BLaER1 treated with 17β-estradiol and CSF1 and Interleukin-3, amounts not matched to agents 10 nM and 100 nM (cell line): ENCODE data around the gene ELF3.

Experiments
- H3K27ac ChIP-seq, 11 experiments: shearing (Covaris generic); formaldehyde crosslinking; 2 replicates each; pipeline ENCODE4 v1.8.1; 2022
- H3K27me3 ChIP-seq, 11 experiments: shearing (Covaris generic); formaldehyde crosslinking; 2 replicates each; pipeline ENCODE4 v1.8.1; 2022
- H3K36me3 ChIP-seq, 11 experiments: shearing (Covaris generic); formaldehyde crosslinking; 2 replicates each; pipeline ENCODE4 v1.8.1; 2022
- H3K4me1 ChIP-seq, 10 experiments: shearing (Covaris generic); formaldehyde crosslinking; 2 replicates each; pipeline ENCODE4 v1.8.1; 2022
- H3K4me2 ChIP-seq, 11 experiments: shearing (Covaris generic); formaldehyde crosslinking; 2 replicates each; pipeline ENCODE4 v1.8.1; 2022
- H3K4me3 ChIP-seq, 10 experiments: shearing (Covaris generic); formaldehyde crosslinking; 2 replicates each; pipeline ENCODE4 v1.8.1; 2022
- H3K9ac ChIP-seq, 11 experiments: shearing (Covaris generic); formaldehyde crosslinking; 2 replicates each; pipeline ENCODE4 v1.8.1; 2022
- H3K9me3 ChIP-seq, 11 experiments: shearing (Covaris generic); formaldehyde crosslinking; replicated peaks in 1 of 11; 2 replicates each; pipeline ENCODE4 v1.8.1; 2022
- H4K20me1 ChIP-seq, 11 experiments: shearing (Covaris generic); formaldehyde crosslinking; 2 replicates each; pipeline ENCODE4 v1.8.1; 2022
- Cebpa-rat ChIP-seq, 11 experiments: shearing (Covaris generic); IDR thresholded peaks; 2 replicates each; pipeline ENCODE4 v1.8.1; 2022

The ELF3 gene

DNA sequence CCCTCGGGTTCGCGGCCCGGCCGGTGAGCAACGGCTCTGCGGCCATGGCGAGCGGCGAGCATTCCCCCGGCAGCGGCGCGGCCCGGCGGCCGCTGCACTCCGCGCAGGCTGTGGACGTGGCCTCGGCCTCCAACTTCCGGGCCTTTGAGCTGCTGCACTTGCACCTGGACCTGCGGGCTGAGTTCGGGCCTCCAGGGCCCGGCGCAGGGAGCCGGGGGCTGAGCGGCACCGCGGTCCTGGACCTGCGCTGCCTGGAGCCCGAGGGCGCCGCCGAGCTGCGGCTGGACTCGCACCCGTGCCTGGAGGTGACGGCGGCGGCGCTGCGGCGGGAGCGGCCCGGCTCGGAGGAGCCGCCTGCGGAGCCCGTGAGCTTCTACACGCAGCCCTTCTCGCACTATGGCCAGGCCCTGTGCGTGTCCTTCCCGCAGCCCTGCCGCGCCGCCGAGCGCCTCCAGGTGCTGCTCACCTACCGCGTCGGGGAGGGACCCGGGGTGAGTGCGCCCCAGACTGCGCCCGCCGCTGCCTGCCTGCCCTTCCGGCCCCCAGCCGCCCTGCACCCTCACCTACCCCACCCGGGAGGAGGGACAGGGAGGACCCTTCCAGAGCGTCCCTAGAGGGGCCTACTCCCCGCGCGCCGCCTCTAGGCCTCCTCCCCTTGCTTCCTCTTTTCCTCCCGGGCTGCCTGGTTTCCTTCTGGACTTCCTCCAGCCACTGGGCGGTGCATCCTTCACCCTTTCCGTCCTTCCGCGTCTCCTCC lies 27.6 kb upstream of the ELF3 start, which contains the start of gene RNPEP:
RNPEP (plus strand) TSS at position 26 of the 757 bp plus-strand sequence; CDS start at position 45, 19 bp downstream.
- Histone ChIP-seq H3K36me3 (peaks cover 0 to 32% (median 13%) of the 10 kb centered on the region in 11 experiments; a peak in 16 of 22 replicates), H3K27me3 (no peaks in the 10 kb centered on the region), H3K4me3 (peak within 1 kb of the TSS; percentile 84 to 99 (median 98)), H4K20me1 (peaks cover 12 to 44% (median 35%) of the 10 kb centered on the region in 11 experiments; a peak in 19 of 22 replicates), H3K4me1 (peaks cover 24 to 44% (median 28%) of the 10 kb centered on the region in 10 experiments), H3K9me3 (peaks cover 0 to 4% (median 0%) of the 10 kb centered on the region in 11 experiments; a peak in 4 of 22 replicates), H3K9ac (peak within 1 kb of the TSS; percentile 90 to 98 (median 95)), H3K4me2 (peak within 1 kb of the TSS; percentile 76 to 98 (median 90)), H3K27ac (peak within 1 kb of the TSS; percentile 89 to 96 (median 94))
- no peak for TF ChIP-seq Cebpa-rat (IDR thresholded peaks at IDR 0.05)

- Histone ChIP-seq H3K4me3 (peak overlapping the region; percentile 84 to 99 (median 98)), H3K36me3 (peaks cover 0 to 38% (median 17%) of the 10 kb centered on the region in 11 experiments; a peak in 19 of 22 replicates), H3K4me1 (peaks cover 24 to 44% (median 28%) of the 10 kb centered on the region in 10 experiments), H3K9me3 (peaks cover 0 to 4% (median 0%) of the 10 kb centered on the region in 11 experiments; a peak in 4 of 22 replicates), H3K27ac (peak overlapping the region; percentile 89 to 96 (median 94); a peak in 21 of 22 replicates), H3K9ac (peak overlapping the region; percentile 90 to 98 (median 95)), H4K20me1 (peaks cover 12 to 50% (median 41%) of the 10 kb centered on the region in 11 experiments; a peak in 20 of 22 replicates), H3K4me2 (peak overlapping the region; percentile 76 to 98 (median 90)), H3K27me3 (no peaks in the 10 kb centered on the region)
- TF ChIP-seq Cebpa-rat (IDR thresholded peaks at IDR 0.05), result no peak
Observed at GRCh38 chr1:201983380-201983805, 27.0 kb upstream of the ELF3 start.

DNA sequence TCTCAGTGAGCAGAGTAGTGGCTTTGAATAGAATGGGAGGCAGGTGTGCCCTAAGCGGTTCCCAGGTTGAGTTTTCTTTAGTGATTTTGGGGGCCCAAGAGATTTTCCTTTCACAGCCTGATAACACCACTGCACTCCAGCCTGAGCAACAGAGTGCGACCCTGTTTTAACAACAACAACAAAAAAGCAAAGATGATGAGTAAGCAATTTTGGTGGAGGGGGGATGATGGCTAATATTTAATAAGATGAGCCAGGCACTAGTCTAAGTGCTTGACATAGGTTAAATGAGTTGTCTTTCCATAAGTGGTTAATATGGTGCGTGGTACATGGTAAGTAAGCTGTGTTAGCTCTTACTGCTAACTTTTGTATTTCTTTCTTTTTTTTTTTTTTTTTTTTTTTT lies 25.9 kb upstream of the ELF3 start:
- Histone ChIP-seq H3K9me3 (peaks cover 0 to 4% (median 0%) of the 10 kb centered on the region in 11 experiments; a peak in 4 of 22 replicates), H4K20me1 (peaks cover 12 to 60% (median 47%) of the 10 kb centered on the region in 11 experiments; a peak in 20 of 22 replicates), H3K27me3 (no peaks in the 10 kb centered on the region), H3K36me3 (peaks cover 10 to 48% (median 28%) of the 10 kb centered on the region in 11 experiments), H3K4me3 (peak overlapping the region in 3 of 10 experiments; percentile 16 to 99 (median 98); a peak in 3 of 20 replicates), H3K27ac (no peak overlapping the region), H3K9ac (no peak overlapping the region), H3K4me1 (peaks cover 24 to 44% (median 28%) of the 10 kb centered on the region in 10 experiments), H3K4me2 (peak overlapping the region; percentile 12 to 98 (median 90); a peak in 19 of 22 replicates)
- no peak for TF ChIP-seq Cebpa-rat (IDR thresholded peaks at IDR 0.05)

DNA sequence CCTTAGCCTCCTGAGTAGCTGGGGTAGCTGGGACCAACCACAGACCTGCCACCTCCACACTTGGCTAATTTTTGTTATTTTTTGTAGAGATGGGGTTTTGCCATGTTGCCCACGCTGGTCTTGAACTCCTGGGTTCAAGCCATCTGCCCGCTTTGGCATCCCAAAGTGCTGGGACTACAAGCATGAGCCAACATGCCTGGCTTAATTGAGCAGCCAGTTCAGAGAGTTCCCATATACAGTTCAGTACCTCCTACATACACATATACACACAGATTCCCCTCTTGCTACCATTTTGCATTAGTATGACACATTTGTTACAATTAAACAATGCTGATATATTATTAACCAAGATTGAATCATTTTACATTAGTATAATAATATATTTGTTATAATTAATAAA lies 25.0 kb upstream of the ELF3 start:
- no peak overlapping the region for H3K27ac ChIP-seq
- H3K4me1 ChIP-seq, result peaks cover 24 to 44% (median 28%) of the 10 kb centered on the region in 10 experiments
- peaks cover 12 to 69% (median 50%) of the 10 kb centered on the region in 11 experiments; a peak in 20 of 22 replicates for H4K20me1 ChIP-seq
- H3K27me3 ChIP-seq, result no peaks in the 10 kb centered on the region
- H3K4me2 ChIP-seq, result peak overlapping the region in 3 of 11 experiments; percentile 1 to 86 (median 76); a peak in 5 of 22 replicates
- H3K9me3 ChIP-seq, result no peaks in the 10 kb centered on the region
- peaks cover 19 to 57% (median 37%) of the 10 kb centered on the region in 11 experiments for H3K36me3 ChIP-seq
- no peak overlapping the region for H3K4me3 ChIP-seq
- no peak overlapping the region for H3K9ac ChIP-seq
- no peak for TF ChIP-seq Cebpa-rat (IDR thresholded peaks at IDR 0.05)

- Histone ChIP-seq H3K27ac (no peak overlapping the region), H4K20me1 (peaks cover 12 to 77% (median 55%) of the 10 kb centered on the region in 11 experiments; a peak in 20 of 22 replicates), H3K9me3 (no peaks in the 10 kb centered on the region), H3K4me2 (no peak overlapping the region), H3K9ac (no peak overlapping the region), H3K36me3 (peaks cover 51 to 90% (median 67%) of the 10 kb centered on the region in 11 experiments), H3K4me1 (peaks cover 18 to 43% (median 29%) of the 10 kb centered on the region in 10 experiments), H3K27me3 (no peaks in the 10 kb centered on the region), H3K4me3 (no peak overlapping the region)
- no peak for TF ChIP-seq Cebpa-rat (IDR thresholded peaks at IDR 0.05)
Observed at GRCh38 chr1:201988601-201989000, 21.8 kb upstream of the ELF3 start.

- no peak overlapping the region for H3K9ac ChIP-seq
- H3K9me3 ChIP-seq, result no peaks in the 10 kb centered on the region
- no peak for TF ChIP-seq Cebpa-rat (IDR thresholded peaks at IDR 0.05)
- peaks cover 9 to 34% (median 20%) of the 10 kb centered on the region in 10 experiments for H3K4me1 ChIP-seq
- peaks cover 8 to 76% (median 55%) of the 10 kb centered on the region in 11 experiments; a peak in 20 of 22 replicates for H4K20me1 ChIP-seq
- no peak overlapping the region for H3K4me2 ChIP-seq
- no peaks in the 10 kb centered on the region for H3K27me3 ChIP-seq
- H3K27ac ChIP-seq, result no peak overlapping the region
- H3K4me3 ChIP-seq, result no peak overlapping the region
- peaks cover 60 to 97% (median 76%) of the 10 kb centered on the region in 11 experiments for H3K36me3 ChIP-seq
Observed at GRCh38 chr1:201989354-201990128, 20.8 kb upstream of the ELF3 start.

DNA sequence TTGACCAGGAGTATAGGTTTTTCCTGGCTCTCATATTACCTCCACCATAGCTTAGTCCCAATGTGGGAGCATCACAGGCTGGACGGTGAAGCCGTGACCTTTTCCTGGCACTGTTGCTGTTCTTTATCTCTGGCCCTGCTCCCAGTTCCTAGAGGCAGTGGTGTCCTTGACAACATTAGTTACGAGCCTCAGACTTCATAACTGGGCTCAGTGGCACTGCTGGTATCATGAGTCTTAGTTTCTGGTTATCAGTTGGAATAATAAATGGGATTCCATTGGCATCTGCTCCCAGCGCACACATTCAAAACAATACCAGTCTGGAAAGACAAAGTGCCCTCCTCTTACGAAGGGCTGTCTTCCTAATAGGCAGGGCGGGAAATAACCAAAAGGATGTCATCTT lies 20.0 kb upstream of the ELF3 start:
- H3K9me3 ChIP-seq, result no peaks in the 10 kb centered on the region
- TF ChIP-seq Cebpa-rat (IDR thresholded peaks at IDR 0.05), result no peak
- peaks cover 8 to 71% (median 47%) of the 10 kb centered on the region in 11 experiments; a peak in 20 of 22 replicates for H4K20me1 ChIP-seq
- H3K9ac ChIP-seq, result no peak overlapping the region
- H3K27ac ChIP-seq, result no peak overlapping the region
- H3K4me3 ChIP-seq, result no peak overlapping the region
- no peaks in the 10 kb centered on the region for H3K27me3 ChIP-seq
- peaks cover under 1 to 25% (median 14%) of the 10 kb centered on the region in 10 experiments; a peak in 17 of 20 replicates for H3K4me1 ChIP-seq
- peaks cover 69 to 97% (median 84%) of the 10 kb centered on the region in 11 experiments for H3K36me3 ChIP-seq
- no peak overlapping the region for H3K4me2 ChIP-seq

GRCh38 chr1:201999625-202000238 lies 10.7 kb upstream of the ELF3 start:
- Histone ChIP-seq H3K9ac (no peak overlapping the region), H3K4me1 (0 out of 20 replicates have a peak, but pooled peaks cover 0 to 8% (median 0%) of the 10 kb centered on the region in 10 experiments), H4K20me1 (peaks cover 0 to 62% (median 4%) of the 10 kb centered on the region in 11 experiments; a peak in 8 of 22 replicates), H3K27me3 (no peaks in the 10 kb centered on the region), H3K9me3 (no peaks in the 10 kb centered on the region), H3K27ac (no peak overlapping the region), H3K4me2 (no peak overlapping the region), H3K36me3 (peaks cover 95 to 100% (median 99%) of the 10 kb centered on the region in 11 experiments), H3K4me3 (no peak overlapping the region)
- TF ChIP-seq Cebpa-rat (IDR thresholded peaks at IDR 0.05), result no peak
